ENCODE data around the gene RPL12.
A peak's percentile ranks its signal among the peaks of the same experiment; 100 is the strongest.

RPL12 gene

GRCh38 chr9:127450830-127451607 lies at the start of gene RPL12, which contains the start of gene LRSAM1:
TSS of gene RPL12 (minus strand) at chr9:127451406. CDS start at chr9:127451317, 89 bp downstream.
TSS of gene LRSAM1 (plus strand) at chr9:127451510. CDS start at chr9:127454528, 3,018 bp downstream.
- peak; percentile 94 for DNase-seq

DNA sequence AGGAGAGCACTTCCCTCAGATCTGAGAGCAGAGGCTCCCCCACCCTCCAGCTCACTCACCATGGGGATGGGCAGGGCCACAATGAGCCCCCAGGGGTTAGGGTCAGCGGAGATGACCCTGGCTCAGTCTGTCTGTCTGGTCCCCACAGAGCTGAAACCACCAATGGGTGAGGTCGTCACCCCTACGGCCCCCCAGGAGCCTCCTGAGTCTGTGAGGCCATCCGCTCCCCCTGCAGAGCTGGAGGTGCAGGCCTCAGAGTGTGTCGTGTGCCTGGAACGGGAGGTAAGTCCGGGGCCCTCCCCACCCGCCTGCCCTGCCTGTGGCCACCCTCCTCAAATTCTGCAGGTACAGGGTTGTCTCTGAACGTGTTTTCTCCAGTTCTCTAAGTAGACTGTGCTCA lies 49.7 kb upstream of the RPL12 start:
- DNase-seq, result no peak

GRCh38 chr9:127500399-127500798 lies 49.2 kb upstream of the RPL12 start:
- no peak for DNase-seq

GRCh38 chr9:127498298-127498697 lies 47.1 kb upstream of the RPL12 start:
- DNase-seq, result no peak

DNA sequence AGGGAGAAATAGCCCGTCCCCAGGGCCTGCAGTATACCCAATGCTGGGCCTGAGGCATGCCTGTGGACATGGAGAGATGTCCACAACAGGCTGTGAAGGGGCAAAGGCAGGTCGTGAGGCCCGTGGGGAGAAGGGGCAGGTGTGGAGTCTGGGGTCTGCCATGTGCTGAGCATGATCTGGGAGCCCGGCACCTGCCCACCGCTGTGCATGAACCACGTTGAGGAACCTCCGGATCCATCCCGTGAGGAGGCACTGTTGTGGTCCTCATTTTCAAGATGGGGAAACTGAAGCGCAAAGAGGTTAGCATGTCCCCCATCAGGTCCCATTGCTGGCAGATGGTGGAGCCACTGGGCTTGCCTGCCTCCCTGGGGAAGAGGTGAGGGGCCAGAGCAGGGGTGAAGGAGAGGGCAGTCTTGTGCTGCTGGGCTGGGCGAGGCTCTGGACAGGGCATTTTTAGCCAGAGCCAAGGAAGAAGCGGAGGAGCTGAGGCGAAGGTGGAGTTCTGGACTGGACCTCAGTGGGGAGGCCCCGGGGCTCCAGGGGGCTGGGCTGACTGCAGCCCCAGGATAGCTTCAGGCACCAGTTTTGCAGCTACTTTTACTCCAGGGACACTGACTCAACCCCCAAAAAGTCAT lies 46.6 kb upstream of the RPL12 start:
- DNase-seq, result no peak

- no peak for DNase-seq
Measured at GRCh38 chr9:127496974-127497373, 45.8 kb upstream of the RPL12 start.

- DNase-seq, result no peak
Measured at GRCh38 chr9:127495884-127496555, 44.8 kb upstream of the RPL12 start.

DNA sequence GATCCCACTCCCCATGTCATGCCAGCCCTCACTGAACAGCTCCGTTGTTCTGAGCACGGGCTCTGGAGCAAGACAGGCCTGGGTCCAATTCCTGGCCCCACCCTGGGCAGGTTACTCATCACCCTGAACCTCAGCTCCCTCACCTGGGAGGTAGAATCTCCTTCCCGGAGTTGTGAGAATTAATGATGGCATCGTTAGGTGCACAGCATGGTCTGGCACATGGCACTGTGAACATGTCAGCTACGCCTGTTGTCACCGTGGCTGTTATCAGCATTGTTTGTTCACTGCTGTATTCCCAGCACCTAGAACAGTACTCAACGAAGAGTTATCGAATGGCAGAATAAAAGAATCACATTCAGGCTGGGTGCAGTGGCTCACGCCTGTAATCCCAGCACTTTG lies 43.1 kb upstream of the RPL12 start:
- DNase-seq, result no peak

GRCh38 chr9:127493592-127494303 lies 42.5 kb upstream of the RPL12 start:
- no peak for DNase-seq

DNA sequence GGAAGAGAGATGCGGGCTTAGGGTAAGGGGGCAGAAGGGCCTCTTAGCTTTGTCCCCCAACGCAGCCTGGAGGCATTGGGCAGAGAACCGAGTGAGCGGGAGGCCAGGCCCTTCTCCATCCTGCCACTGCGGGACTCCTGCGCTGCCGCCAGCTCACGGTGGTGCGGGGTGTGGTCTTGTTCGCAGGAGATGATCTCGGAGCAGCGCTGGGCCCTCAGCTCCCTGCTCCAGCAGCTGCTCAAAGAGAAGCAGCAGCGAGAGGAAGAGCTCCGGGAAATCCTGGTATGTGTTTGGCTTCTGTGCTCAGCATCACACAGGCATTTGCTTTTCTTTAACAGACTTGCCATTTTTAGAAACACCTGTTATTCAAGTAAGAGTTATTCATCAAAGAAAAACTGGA lies 41.4 kb upstream of the RPL12 start:
- no peak for DNase-seq

DNA sequence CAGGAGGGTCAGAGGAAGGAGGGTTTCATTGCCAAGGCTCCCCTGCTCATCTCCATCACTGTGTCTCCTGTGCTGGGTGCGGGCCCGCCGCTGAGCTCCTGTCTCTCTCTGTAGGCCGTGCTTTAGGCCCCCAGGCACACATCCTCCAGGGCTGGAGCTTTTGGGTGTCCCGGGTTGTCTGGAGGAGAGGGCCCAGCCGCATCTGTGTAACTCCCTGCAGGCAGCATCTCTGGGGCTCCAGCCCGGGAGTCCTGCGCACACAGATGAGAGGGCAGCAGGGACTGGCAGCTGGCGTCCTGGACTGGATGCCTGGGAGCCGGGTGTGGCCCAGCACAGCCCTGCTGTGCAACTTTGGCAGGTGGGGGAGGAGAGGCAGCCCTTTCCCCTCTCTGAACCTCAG lies 40.3 kb upstream of the RPL12 start:
- DNase-seq, result no peak

DNA sequence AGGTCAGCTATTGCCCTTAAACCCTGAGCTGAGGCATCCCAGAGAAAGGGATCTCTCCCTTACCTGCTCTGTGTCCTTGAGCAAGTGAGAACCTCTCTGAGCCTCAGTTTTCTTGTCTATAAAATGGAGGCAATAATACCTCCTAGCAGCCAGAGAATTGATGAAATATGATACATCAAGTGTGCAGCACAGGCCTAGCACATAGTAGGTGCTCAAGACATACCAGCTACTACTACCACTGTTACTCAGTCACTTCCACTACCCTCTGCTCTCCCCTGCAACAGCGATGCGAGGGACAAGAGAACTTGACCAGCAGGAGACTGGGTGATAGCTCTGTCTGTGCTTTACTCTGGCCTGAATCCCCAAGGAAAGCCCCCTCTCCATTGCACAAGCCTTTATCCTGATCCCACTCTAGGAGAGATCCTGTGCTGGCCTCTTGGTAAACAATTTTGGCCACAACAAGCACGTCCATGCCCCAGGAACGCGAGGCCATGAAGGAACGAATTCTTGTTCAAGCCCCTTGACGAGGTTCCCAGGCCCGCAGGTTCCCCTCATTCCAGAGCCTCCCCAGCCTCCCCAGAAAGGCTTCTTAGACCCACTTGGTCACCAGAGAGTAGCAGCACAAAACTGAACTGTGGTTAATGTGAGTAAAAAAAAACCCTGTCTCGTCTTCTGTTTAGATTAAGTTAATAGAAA lies 39.5 kb upstream of the RPL12 start:
- DNase-seq, result no peak

DNA sequence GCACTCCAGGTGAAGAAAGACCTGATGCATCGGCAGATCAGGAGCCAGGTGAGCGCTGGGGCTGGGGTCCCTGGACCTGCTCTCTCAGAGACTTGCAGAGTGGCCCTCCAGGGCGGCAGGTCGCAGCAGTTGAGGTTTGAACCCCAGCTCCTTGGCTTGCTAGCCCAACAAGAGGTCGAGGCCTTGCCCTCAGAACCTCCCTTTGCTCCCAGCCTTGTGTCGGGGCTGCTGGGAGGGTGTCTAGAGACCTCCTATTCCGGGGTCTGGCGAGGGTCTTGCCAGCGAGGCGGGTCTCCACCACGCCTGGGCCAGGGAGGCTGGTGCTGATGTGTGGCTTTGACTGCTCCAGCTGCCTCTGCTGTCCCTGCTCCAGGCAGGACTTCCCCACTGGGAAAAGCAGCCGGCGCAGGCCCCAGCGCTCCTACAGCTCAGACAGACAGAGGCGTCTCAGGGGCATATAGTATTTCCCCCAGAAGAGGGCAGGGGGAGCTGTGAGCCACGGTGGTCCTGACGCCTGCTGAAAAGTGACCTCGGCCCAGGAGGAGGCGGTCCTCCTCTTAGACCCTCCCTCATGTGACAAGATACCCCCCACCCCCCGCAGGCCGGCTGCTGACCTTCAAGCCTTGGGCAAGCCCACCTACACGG lies 38.4 kb upstream of the RPL12 start:
- no peak for DNase-seq

DNA sequence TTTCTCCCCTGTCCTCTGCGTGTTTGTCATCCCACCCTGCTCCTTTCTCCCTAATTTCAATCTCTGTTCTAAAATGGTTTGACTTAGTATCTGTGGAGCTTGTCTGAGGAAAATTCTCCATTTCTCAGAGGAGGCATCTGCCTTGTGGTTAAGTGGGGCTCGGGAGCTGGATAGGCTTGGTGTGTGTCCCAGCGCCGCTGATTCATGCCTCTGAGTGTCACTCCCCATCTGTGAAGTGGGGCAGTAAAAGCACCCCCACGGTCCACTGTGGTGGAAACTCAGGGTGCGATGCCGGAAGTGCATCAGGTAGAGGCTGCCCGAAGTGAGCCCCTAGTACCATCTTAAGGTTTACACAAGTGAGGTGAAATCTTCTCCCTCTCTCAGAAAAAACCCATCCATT lies 37.7 kb upstream of the RPL12 start:
- no peak for DNase-seq

GRCh38 chr9:127485995-127486394 lies 34.8 kb upstream of the RPL12 start:
- DNase-seq, result no peak

DNA sequence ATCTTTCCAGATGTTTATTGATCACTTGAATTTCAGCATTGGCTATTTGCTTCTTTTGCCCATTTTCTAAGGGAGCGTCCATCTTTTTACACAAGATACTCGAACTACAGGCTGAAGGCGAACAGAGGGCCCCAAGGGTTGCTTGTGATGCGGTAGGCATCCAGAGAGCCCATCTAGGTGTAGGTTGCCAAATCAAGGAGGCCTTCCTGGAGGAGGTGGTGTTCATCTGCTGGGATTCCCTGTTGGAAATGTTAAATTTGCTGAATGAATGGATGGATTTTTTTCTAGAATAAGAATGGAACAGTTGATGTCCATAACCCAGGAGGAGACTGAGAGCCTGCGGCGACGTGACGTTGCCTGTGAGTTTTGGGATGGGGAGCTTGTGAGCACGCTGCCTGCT lies 31.5 kb upstream of the RPL12 start:
- no peak for DNase-seq

DNA sequence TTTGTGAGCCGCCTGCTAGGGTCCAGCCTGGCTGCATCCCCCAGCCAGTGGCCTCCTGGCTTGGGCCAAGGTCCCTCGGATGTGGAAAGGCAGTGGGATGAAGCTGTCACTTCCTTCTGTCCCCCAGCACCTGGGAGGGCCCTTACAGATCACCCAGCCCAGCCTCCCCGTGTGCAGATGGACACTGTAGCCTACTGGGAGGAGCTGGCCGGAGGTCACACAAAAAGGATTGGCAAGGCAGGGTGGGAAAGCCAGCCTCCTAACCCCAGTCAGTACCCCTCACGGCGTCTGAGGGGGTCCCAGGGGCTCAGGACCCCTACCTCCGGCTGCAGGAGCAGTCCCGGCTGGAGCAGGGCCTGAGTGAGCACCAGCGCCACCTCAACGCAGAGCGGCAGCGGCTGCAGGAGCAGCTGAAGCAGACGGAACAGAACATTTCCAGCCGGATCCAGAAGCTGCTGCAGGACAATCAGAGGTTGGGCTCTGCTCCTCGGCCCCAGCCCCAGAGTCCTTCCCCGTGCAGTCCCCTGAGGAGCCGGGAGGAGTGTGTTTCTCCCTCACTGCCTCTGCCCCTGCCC lies 28.4 kb upstream of the RPL12 start:
- no peak for DNase-seq

GRCh38 chr9:127474592-127474991 lies 23.4 kb upstream of the RPL12 start:
- DNase-seq, result no peak

- DNase-seq, result no peak
Measured at GRCh38 chr9:127473932-127474331, 22.7 kb upstream of the RPL12 start.

DNA sequence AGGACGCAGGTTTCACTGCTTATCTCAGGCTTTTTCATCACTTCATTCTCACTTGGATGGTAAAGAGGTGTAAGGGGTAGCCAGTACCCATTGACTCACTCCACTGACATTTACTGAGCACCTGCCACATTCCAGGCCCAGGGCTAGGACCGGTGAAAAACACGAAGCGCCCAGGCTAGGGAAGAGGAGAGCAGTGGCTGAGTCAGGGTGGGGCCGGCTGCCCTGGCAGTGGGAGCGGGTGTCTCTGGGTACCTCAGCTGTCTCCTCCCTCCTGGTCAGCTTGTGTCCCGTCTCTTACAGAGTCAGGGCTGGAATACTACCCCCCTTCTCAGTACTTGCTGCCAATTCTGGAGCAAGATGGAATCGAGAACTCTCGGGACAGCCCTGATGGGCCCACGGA lies 22.3 kb upstream of the RPL12 start:
- DNase-seq, result no peak

- no peak for DNase-seq
Measured at GRCh38 chr9:127470662-127471061, 19.5 kb upstream of the RPL12 start.

DNA sequence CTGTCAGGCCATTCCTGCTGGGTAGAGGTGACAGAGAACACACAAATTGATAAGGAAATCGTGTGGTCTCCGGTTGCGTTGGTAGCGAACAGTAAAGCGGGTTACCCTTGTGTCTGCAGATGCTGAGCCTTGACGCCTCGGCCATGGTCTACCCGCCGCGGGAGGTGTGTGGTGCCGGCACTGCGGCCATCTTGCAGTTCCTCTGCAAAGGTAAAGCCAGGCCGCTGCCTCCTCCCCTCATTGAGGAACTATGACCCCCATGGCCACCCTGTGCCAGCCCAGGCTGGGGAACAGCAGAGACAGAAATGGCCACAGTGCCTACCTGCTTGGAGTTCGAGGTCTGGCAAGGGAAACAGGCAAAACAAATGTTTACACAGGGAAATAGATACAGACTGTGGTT lies 16.4 kb upstream of the RPL12 start:
- DNase-seq, result no peak

Data from inflammatory macrophage treated with lipopolysaccharide for 4 hours (primary cell).